CD14-positive monocyte (primary cell): ENCODE measurements around the gene APOL4. TPM values are rescaled to one million over a fixed set of nuclear protein-coding genes. Genes with fewer than 3 reads are reported as not detected.

Experiments used
- DNase-seq, 3 donors: peaks; one replicate each; pipeline ENCODE4 v3.0.0-alpha.2; 2011 to 2022
- H2AFZ ChIP-seq: 2 replicates; pipeline ENCODE4 v1.6.0; 2012; ENCODE audit warnings: mild to moderate bottlenecking, low read depth, low read length, inconsistent platforms; ENCODE audit not compliant: insufficient read depth, poor library complexity, severe bottlenecking
- H3K27ac ChIP-seq, 2 donors: 1 replicate in 1 of 2; 2 replicates in 1 of 2; pipeline ENCODE4 v1.5.1; 2012 to 2013; ENCODE audit warnings: low read length in 2 of 2, control low read depth in 1 of 2, inconsistent platforms in 1 of 2, low read depth in 1 of 2, mild to moderate bottlenecking in 1 of 2
- H3K27me3 ChIP-seq, 2 donors: one replicate each; pipeline versions ENCODE4 v1.6.0 to v1.6.1; 2011 to 2013; ENCODE audit warnings: low read length in 2 of 2; ENCODE audit not compliant: control insufficient read depth in 2 of 2, insufficient read depth in 2 of 2
- H3K36me3 ChIP-seq, 2 donors: replicated peaks in 1 of 2; 1 replicate in 1 of 2; 2 replicates in 1 of 2; pipeline versions ENCODE4 v1.5.1 to v1.6.1; 2012 to 2013; ENCODE audit warnings: low read length in 2 of 2, control low read depth in 1 of 2, inconsistent platforms in 1 of 2, mild to moderate bottlenecking in 1 of 2; ENCODE audit not compliant: insufficient read depth in 2 of 2, control insufficient read depth in 1 of 2
- H3K4me1 ChIP-seq, 2 donors: 1 replicate in 1 of 2; 2 replicates in 1 of 2; pipeline versions ENCODE4 v1.5.1 to v1.6.1; 2012 to 2013; ENCODE audit warnings: low read length in 2 of 2, control low read depth in 1 of 2, inconsistent platforms in 1 of 2, mild to moderate bottlenecking in 1 of 2, moderate library complexity in 1 of 2; ENCODE audit not compliant: insufficient read depth in 2 of 2, control insufficient read depth in 1 of 2
- H3K4me2 ChIP-seq: replicated peaks from 2 replicates; pipeline ENCODE3; 2012; ENCODE audit warnings: low read length, moderate library complexity, mild to moderate bottlenecking; ENCODE audit not compliant: poor library complexity, severe bottlenecking; ENCODE audit errors: extremely low read depth
- H3K4me3 ChIP-seq, 3 experiments: fragments of 200-600 bp in 1 of 3; sonication (generic) in 1 of 3; replicated peaks in 1 of 3; 1 replicate in 2 of 3; 2 replicates in 1 of 3; pipeline ENCODE4 v1.5.1; 2011 to 2013; ENCODE audit warnings: low read length in 3 of 3, mild to moderate bottlenecking in 3 of 3, control low read depth in 2 of 3, low read depth in 2 of 3, inconsistent platforms in 1 of 3, moderate library complexity in 1 of 3
- H3K79me2 ChIP-seq: 2 replicates; pipeline ENCODE4 v1.6.0; 2012; ENCODE audit warnings: mild to moderate bottlenecking, control low read depth, inconsistent platforms, low read length, moderate library complexity; ENCODE audit not compliant: insufficient read depth
- H3K9ac ChIP-seq: 2 replicates; pipeline ENCODE4 v1.6.0; 2017; ENCODE audit warnings: low read length, mild to moderate bottlenecking; ENCODE audit not compliant: insufficient read depth, poor library complexity, severe bottlenecking
- H3K9me3 ChIP-seq, 2 donors: replicated peaks in 1 of 2; 1 replicate in 1 of 2; 2 replicates in 1 of 2; pipeline versions ENCODE4 v1.5.1 to v1.6.1; 2012 to 2013; ENCODE audit warnings: low read length in 2 of 2, control low read depth in 1 of 2; ENCODE audit not compliant: control insufficient read depth in 1 of 2, insufficient read depth in 1 of 2
- H4K20me1 ChIP-seq: 2 replicates; pipeline ENCODE4 v1.6.0; 2012; ENCODE audit warnings: mild to moderate bottlenecking, low read length, control low read depth, moderate library complexity; ENCODE audit not compliant: insufficient read depth
- H3K27ac Mint-ChIP-seq, 7 donors: one replicate each; pipeline ENCODE4 v1.8.0; 2020; ENCODE audit warnings: mild to moderate bottlenecking in 7 of 7, mixed read lengths in 7 of 7, moderate library complexity in 6 of 7, inconsistent platforms in 2 of 7
- H3K27me3 Mint-ChIP-seq, 3 donors: one replicate each; pipeline ENCODE4 v1.8.0; 2021 to 2022; ENCODE audit warnings: low read depth in 3 of 3, mild to moderate bottlenecking in 3 of 3, mixed read lengths in 3 of 3, moderate library complexity in 3 of 3, inconsistent platforms in 1 of 3
- H3K36me3 Mint-ChIP-seq, 2 donors: one replicate each; pipeline ENCODE4 v1.8.0; 2020; ENCODE audit warnings: mixed read lengths in 2 of 2, inconsistent platforms in 1 of 2, mild to moderate bottlenecking in 1 of 2
- H3K4me1 Mint-ChIP-seq: one replicate; pipeline ENCODE4 v1.8.0; 2020; ENCODE audit warnings: mild to moderate bottlenecking, mixed read lengths
- H3K4me3 Mint-ChIP-seq, 2 donors: one replicate each; pipeline ENCODE4 v1.8.0; 2020; ENCODE audit warnings: mild to moderate bottlenecking in 2 of 2, mixed read lengths in 2 of 2, moderate library complexity in 1 of 2
- H3K9me3 Mint-ChIP-seq, 7 donors: one replicate each; pipeline ENCODE4 v1.8.0; 2020 to 2022; ENCODE audit warnings: mixed read lengths in 7 of 7, mild to moderate bottlenecking in 6 of 7, moderate library complexity in 6 of 7, inconsistent platforms in 2 of 7
- WGBS: methylation state at CpG from one replicate; pipeline ENCODE4 v1.1.5; 2013; ENCODE audit warnings: missing lambda C conversion rate; ENCODE audit not compliant: insufficient coverage; 5-methylcytosine and 5-hydroxymethylcytosine counted together
- intact Hi-C, 2 donors: fragments of 100-400 bp; cut with micrococcal nuclease; formaldehyde crosslinking; loops; one replicate each; pipeline versions ENCODE4 v1.15.0 to v1.15.1; 2023
- polyA plus RNA-seq, 3 donors: library from polyadenylated mRNA; depleted of rRNA in 1 of 3; unstranded in 2 of 3; stranded (reverse) in 1 of 3; fragments of 300-500 nt in 2 of 3; fragments of >200 nt in 1 of 3; fragmentation: Illumina TruSeq in 2 of 3; gene quantifications; 1 replicate in 2 of 3; 2 replicates in 1 of 3; pipeline ENCODE4 v1.2.3, GENCODE V29; 2012 to 2021
- TF ChIP-seq, protein P1 (sequence below): fragments of 200-600 bp; IDR thresholded peaks from one replicate; pipeline ENCODE4 v1.8.0; 2022; ENCODE audit warnings: antibody characterized with exemption, mild to moderate bottlenecking

The APOL4 gene
- polyA plus RNA-seq, 3 donors = 0.51 to 1.4 (median 0.71) TPM

DNA sequence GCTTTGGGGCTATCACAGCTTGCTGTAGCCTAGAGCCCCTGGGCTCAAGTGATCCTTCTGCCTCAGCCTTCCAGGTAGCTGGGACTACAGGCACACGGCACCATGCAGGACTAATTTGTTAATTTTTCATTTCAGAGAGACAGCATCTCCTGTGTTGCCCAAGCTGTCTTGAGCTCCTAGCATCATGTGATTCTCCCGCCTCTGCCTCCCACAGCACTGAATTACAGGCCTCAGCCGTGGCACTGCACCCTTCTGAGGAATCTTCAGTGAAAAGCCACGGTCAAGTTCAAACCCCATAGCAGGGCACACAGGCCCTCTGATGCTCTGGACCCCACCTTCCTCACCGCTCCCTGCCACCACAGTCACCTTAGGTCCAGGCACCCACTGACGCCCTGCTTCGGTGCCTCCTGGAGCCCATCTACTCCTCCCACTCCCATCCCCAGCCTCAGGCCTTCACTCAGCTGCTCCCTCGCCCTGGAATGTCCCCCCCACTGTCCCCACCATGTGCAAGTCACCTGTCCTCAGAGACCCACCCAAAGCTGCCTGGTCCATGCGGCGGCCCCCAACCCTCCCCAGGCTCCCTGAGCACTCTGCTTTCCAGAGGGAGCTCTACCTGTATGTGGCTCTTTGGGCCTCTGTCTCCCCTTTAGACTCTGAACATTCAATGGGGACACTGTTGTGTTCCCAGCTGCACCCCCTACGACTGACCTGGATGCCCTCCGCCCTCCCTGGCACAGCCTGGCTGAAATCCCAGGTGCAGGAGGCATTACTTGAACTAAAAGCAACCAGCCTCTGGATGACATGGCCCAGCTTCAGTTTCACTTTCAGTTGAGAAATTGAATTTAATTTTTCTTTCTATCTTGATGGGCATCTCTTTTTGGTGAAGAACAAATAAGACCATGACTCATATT, 36.1 kb upstream of the APOL4 start:
- peak in 1 of 3 donors; percentile 13 for DNase-seq
- H3K27ac ChIP-seq = peak overlapping the region; percentile 71 to 93

More for the DNA sequence above, 36.1 kb upstream of the APOL4 start:
- intact Hi-C loops = no loop called here
- peak overlapping the region; percentile 74 for H3K9ac ChIP-seq
- H3K36me3 ChIP-seq = peaks cover 15 to 42% of the 10 kb centered on the region in 2 donors
- Mint-ChIP-seq H3K4me1 (peaks cover 56% of the 10 kb centered on the region), H3K27me3 (peaks cover 0 to 2% (median 0%) of the 10 kb centered on the region in 3 donors), H3K27ac (peak overlapping the region; percentile 94 to 96 (median 95)), H3K9me3 (peaks cover 0 to 4% (median 3%) of the 10 kb centered on the region in 7 donors), H3K4me3 (peak overlapping the region; percentile 95 to 98), H3K36me3 (peaks cover 43 to 44% of the 10 kb centered on the region in 2 donors)
- peak overlapping the region; percentile 98 for H3K4me2 ChIP-seq
- TF ChIP-seq, protein P1, sequence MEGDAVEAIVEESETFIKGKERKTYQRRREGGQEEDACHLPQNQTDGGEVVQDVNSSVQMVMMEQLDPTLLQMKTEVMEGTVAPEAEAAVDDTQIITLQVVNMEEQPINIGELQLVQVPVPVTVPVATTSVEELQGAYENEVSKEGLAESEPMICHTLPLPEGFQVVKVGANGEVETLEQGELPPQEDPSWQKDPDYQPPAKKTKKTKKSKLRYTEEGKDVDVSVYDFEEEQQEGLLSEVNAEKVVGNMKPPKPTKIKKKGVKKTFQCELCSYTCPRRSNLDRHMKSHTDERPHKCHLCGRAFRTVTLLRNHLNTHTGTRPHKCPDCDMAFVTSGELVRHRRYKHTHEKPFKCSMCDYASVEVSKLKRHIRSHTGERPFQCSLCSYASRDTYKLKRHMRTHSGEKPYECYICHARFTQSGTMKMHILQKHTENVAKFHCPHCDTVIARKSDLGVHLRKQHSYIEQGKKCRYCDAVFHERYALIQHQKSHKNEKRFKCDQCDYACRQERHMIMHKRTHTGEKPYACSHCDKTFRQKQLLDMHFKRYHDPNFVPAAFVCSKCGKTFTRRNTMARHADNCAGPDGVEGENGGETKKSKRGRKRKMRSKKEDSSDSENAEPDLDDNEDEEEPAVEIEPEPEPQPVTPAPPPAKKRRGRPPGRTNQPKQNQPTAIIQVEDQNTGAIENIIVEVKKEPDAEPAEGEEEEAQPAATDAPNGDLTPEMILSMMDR = no peak
- peak overlapping the region; percentile 64 to 99 (median 90) for H3K4me3 ChIP-seq
- peaks cover 43% of the 10 kb centered on the region for H4K20me1 ChIP-seq
- peaks cover 40% of the 10 kb centered on the region for H3K79me2 ChIP-seq
- peak overlapping the region; percentile 22 for H2AFZ ChIP-seq
- no peaks in the 10 kb centered on the region for H3K9me3 ChIP-seq
- H3K4me1 ChIP-seq = peaks cover 20 to 41% of the 10 kb centered on the region in 2 donors
- H3K27me3 ChIP-seq = no peaks in the 10 kb centered on the region
- WGBS = 59% methylated on average over 12 of the region's 12 CpGs
